HEK293T (cell line): ENCODE measurements around the gene KIZ.

Source experiments
- ARNT ChIP-seq: fragments of 450-650 bp; IDR thresholded peaks from 2 replicates; pipeline ENCODE4 v1.6.1; 2017; ENCODE audit warnings: mild to moderate bottlenecking
- ELF4 ChIP-seq: fragments of 450-650 bp; IDR thresholded peaks from 2 replicates; pipeline ENCODE4 v1.6.1; 2017; ENCODE audit warnings: antibody characterized with exemption
- FOXA1 ChIP-seq: fragments of 450-650 bp; IDR thresholded peaks from 2 replicates; pipeline ENCODE4 v1.6.1; 2016; ENCODE audit warnings: mild to moderate bottlenecking
- FOXK2 ChIP-seq: fragments of 450-650 bp; IDR thresholded peaks from 2 replicates; pipeline ENCODE4 v1.6.1; 2016; ENCODE audit warnings: mild to moderate bottlenecking
- FOXM1 ChIP-seq: fragments of 450-650 bp; IDR thresholded peaks from 2 replicates; pipeline ENCODE4 v1.6.1; 2017; ENCODE audit warnings: mild to moderate bottlenecking, borderline replicate concordance
- L3MBTL2 ChIP-seq: fragments of 450-650 bp; conservative IDR thresholded peaks from 2 replicates; pipeline ENCODE4 v1.6.1; 2016; ENCODE audit warnings: mild to moderate bottlenecking
- LEF1 ChIP-seq: fragments of 450-650 bp; IDR thresholded peaks from 2 replicates; pipeline ENCODE4 v1.6.1; 2017; ENCODE audit warnings: mild to moderate bottlenecking, borderline replicate concordance
- NFRKB ChIP-seq: fragments of 450-650 bp; IDR thresholded peaks from 2 replicates; pipeline ENCODE4 v1.6.1; 2016; ENCODE audit warnings: mild to moderate bottlenecking, moderate library complexity
- PKNOX1 ChIP-seq: fragments of 450-650 bp; IDR thresholded peaks from 2 replicates; pipeline ENCODE4 v1.6.1; 2016
- SP1 ChIP-seq: fragments of 450-650 bp; IDR thresholded peaks from 2 replicates; pipeline ENCODE4 v1.6.1; 2017
- SUZ12 ChIP-seq: fragments of 450-650 bp; IDR thresholded peaks from 2 replicates; pipeline ENCODE4 v1.6.1; 2016; ENCODE audit warnings: mild to moderate bottlenecking
- TARDBP ChIP-seq: fragments of 450-650 bp; IDR thresholded peaks from 2 replicates; pipeline ENCODE4 v1.6.1; 2016

GRCh38 chr20:21269772-21270171 is 143.9 kb downstream of the KIZ start:
- no peak for TF ChIP-seq SUZ12
- no peak for TF ChIP-seq SP1
- no peak for TF ChIP-seq TARDBP
- no peak for TF ChIP-seq FOXK2
- no peak for TF ChIP-seq FOXA1
- TF ChIP-seq ELF4, result no peak
- no peak for TF ChIP-seq L3MBTL2
- TF ChIP-seq FOXM1, result no peak
- TF ChIP-seq NFRKB, result no peak
- TF ChIP-seq LEF1, result no peak
- no peak for TF ChIP-seq PKNOX1
- TF ChIP-seq ARNT, result no peak
